Spleen (tissue), 3 donors: ENCODE results near the gene CNIH3.

Experiments used
- POLR2A ChIP-seq, 3 donors: fragments of 450-650 bp; IDR thresholded peaks; one replicate each; pipeline ENCODE4 v1.5.1; 2017; ENCODE audit warnings: antibody characterized with exemption in 3 of 3, mild to moderate bottlenecking in 1 of 3
- POLR2AphosphoS5 ChIP-seq, 3 donors: sonication (generic); formaldehyde crosslinking; IDR thresholded peaks; one replicate each; pipeline ENCODE4 v1.5.1; 2017; ENCODE audit warnings: antibody characterized with exemption in 3 of 3

- TF ChIP-seq POLR2AphosphoS5 (IDR thresholded peaks at IDR 0.05) (no peak), POLR2A (IDR thresholded peaks at IDR 0.05) (no peak)
Measured at GRCh38 chr1:224670506-224670905, 54.4 kb downstream of the CNIH3 start.
